Activated CD4-positive, alpha-beta memory T cell treated with anti-CD3 and anti-CD28 coated beads, Interleukin-2, amount 10 ng/mL, durations not matched to agents 7 days and 5 days (primary cell): Measurements from ENCODE around the gene SUMO4. TPM values are rescaled to one million over a fixed set of nuclear protein-coding genes. Genes with fewer than 3 reads are reported as not detected.

ENCODE experiments used
- CTCF ChIA-PET: fragments of 350-600 bp; sonication (Branson Sonifier 250); formaldehyde crosslinking; loops from one replicate; lab custom pipeline; 2021; ENCODE audit warnings: antibody characterized with exemption, inconsistent platforms; lab: Charles Lee
- POLR2A ChIA-PET: fragments of 350-600 bp; sonication (Branson Sonifier 250); formaldehyde crosslinking; loops from one replicate; lab custom pipeline; 2021; ENCODE audit warnings: antibody characterized with exemption; lab: Charles Lee
- DNase-seq: peaks from one replicate; pipeline ENCODE4 v3.0.0-alpha.2; 2020
- H3K27ac Mint-ChIP-seq: one replicate; pipeline ENCODE4 v1.8.0; 2021; ENCODE audit warnings: mild to moderate bottlenecking, mixed read lengths
- H3K27me3 Mint-ChIP-seq: one replicate; pipeline ENCODE4 v1.8.0; 2021; ENCODE audit warnings: mixed read lengths
- H3K36me3 Mint-ChIP-seq: one replicate; pipeline ENCODE4 v1.8.0; 2021; ENCODE audit warnings: low read depth, mixed read lengths
- H3K4me1 Mint-ChIP-seq: one replicate; pipeline ENCODE4 v1.8.0; 2021; ENCODE audit warnings: mixed read lengths
- H3K4me3 Mint-ChIP-seq: one replicate; pipeline ENCODE4 v1.8.0; 2021; ENCODE audit warnings: mild to moderate bottlenecking, mixed read lengths
- H3K9me3 Mint-ChIP-seq: one replicate; pipeline ENCODE4 v1.8.0; 2021; ENCODE audit warnings: mixed read lengths
- total RNA-seq, 2 experiments: library from RNA; stranded (reverse); gene quantifications; one replicate each; pipeline ENCODE4 v1.2.3, GENCODE V29; 2021

The SUMO4 gene
- total RNA-seq, 2 experiments from 2014 or later = 8.1 to 8.5 TPM

DNA sequence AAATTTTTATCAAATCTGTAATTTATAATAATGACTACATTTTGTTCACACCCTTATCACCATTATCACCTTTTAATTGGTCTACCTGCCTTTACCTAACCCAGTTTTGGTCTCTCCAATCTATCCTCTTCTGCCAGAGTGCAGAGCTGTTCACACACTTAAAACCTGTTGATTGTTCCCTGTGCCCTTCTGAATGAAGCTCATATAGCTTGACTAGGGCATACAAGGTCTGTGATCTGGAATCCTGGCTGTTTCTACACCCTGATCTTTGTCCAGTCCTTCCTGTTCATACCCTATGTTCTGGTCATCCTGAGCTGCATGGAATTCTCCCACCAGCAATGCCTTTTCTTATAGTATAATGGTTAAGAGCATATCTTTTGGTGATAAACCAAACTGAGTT lies 28.9 kb upstream of the SUMO4 start:
- Mint-ChIP-seq H3K4me3 (no peak overlapping the region), H3K4me1 (peaks cover 46% of the 10 kb centered on the region), H3K9me3 (no peaks in the 10 kb centered on the region), H3K27me3 (no peaks in the 10 kb centered on the region), H3K27ac (peak overlapping the region; percentile 0), H3K36me3 (peaks cover 53% of the 10 kb centered on the region)
- DNase-seq = no peak
- CTCF ChIA-PET = interaction anchor here (1.6 kb wide), 1 partner anchor 14 kb away, joined by 3 read pairs; no protein-coding TSS in a partner anchor
- POLR2A ChIA-PET = interaction anchor here (1.1 kb wide), 1 partner anchor 338 kb away, joined by 3 read pairs; no protein-coding TSS in a partner anchor

DNA sequence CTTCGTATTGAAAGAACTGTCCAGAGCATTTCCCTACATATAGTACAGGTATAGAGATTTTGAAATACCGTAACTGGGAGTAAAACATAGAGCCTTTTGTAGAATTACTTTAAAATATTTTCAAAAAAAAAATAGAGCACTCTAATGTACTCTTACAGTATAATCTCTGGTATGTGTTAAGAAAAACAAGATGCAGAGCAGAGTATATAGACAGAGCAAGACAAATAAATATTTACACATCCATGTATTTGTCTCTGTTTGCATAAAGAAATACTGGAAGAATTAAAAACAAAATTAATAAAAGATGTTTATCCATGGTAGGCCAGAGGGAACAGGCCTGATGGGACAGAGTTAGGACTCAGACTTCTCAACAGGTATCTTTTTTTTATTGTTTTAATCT lies 28.0 kb upstream of the SUMO4 start:
- Mint-ChIP-seq H3K9me3 (no peaks in the 10 kb centered on the region), H3K27ac (no peak overlapping the region), H3K4me3 (no peak overlapping the region), H3K27me3 (no peaks in the 10 kb centered on the region), H3K4me1 (peaks cover 53% of the 10 kb centered on the region), H3K36me3 (peaks cover 60% of the 10 kb centered on the region)
- ChIA-PET CTCF (interaction anchor here (1.0 to 1.6 kb wide), 2 partner anchors 13 to 27 kb away, joined by 3 read pairs; no protein-coding TSS in a partner anchor), POLR2A (no interaction called here)
- no peak for DNase-seq

DNA sequence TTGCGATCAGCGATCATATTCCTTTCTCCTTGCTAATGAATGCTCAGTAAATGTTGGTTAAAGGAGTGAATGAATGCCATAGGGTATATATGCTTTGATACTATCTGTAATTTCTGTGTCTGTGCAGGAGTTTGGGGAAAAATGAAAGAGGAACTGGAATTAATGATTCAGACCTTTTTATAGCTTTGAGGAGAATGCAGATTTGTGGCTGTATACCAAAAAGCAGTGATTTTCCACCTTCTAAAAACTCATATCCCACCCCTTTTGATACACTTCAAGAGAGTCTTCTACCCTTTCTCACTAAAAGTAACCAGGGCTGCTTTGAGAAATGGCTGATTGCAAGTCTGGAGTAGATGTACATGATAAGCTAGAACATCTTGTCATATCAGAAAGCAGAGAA lies 26.6 kb upstream of the SUMO4 start:
- Mint-ChIP-seq H3K4me3 (no peak overlapping the region), H3K27ac (peak overlapping the region; percentile 10), H3K9me3 (no peaks in the 10 kb centered on the region), H3K27me3 (no peaks in the 10 kb centered on the region), H3K4me1 (peaks cover 60% of the 10 kb centered on the region), H3K36me3 (peaks cover 70% of the 10 kb centered on the region)
- ChIA-PET POLR2A (no interaction called here), CTCF (no interaction called here)
- DNase-seq = no peak

DNA sequence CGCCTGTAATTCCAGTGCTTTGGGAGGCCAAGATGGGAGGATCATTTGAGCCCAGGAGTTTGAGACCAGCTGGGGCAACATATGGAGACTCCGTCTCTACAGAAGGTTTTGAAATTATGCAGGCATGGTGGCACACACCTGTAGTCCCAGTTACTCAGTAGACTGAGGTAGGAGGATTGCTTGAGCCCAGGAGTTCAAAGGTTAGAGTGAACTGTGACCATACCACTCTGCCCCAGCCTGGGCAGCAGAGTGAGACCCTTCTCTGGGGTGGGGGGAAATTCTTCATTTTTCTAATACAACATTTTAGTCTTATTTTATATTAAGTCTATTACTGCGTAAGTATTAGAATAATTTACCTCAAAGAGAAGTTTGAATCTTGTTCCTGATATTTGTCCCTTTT lies 20.1 kb upstream of the SUMO4 start:
- Mint-ChIP-seq H3K4me3 (no peak overlapping the region), H3K9me3 (no peaks in the 10 kb centered on the region), H3K27ac (no peak overlapping the region), H3K4me1 (peaks cover 61% of the 10 kb centered on the region), H3K36me3 (peaks cover 89% of the 10 kb centered on the region), H3K27me3 (no peaks in the 10 kb centered on the region)
- ChIA-PET POLR2A (no interaction called here), CTCF (interaction anchor here (1.5 kb wide), 1 partner anchor 295 kb away, joined by 6 read pairs; no protein-coding TSS in a partner anchor)
- DNase-seq = no peak

DNA sequence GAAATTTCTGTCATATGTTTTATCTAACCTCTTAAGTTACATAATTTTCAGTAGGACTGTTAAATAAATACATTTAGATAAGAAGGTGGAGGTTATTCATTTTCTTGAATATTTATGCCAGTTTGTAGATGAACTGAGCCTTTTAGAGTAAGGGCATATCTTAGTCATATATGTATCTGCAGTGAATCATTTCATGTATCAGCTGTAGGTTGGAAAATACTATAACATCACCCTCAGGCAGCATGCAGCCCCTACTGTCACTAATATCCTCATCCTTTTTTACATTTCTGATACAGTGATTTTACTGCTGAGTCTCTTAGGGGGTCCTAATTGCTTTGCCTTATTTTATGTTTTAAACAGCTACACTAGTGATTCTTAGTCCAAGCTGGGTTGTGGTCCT lies 19.5 kb upstream of the SUMO4 start:
- ChIA-PET CTCF (interaction anchor here (0.9 to 1.5 kb wide), 3 partner anchors 44 to 298 kb away, joined by 3 to 6 read pairs (median 3); no protein-coding TSS in a partner anchor), POLR2A (no interaction called here)

DNA sequence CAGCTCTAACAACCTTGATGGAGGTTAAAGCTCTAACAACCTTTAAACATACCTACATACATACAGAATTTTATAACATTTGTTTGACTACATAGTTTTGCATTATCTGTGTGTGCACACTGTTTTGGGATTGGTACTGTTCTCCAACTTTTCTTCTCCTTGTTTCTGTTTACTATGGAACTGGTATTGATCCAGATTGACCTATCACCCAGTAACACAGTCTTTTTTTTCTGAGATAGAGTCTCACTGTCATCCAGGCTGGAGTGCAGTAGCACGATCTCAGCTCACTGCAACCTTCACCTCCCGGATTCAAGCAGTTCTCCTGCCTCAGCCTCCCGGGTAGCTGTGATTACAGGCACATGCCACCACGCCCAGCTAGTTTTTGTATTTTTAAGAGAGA lies 16.7 kb upstream of the SUMO4 start:
- no peak overlapping the region for H3K4me3 Mint-ChIP-seq
- ChIA-PET CTCF (no interaction called here), POLR2A (interaction anchor here (0.8 to 1.3 kb wide), 4 partner anchors 11 to 301 kb away, joined by 3 to 4 read pairs (median 3); no protein-coding TSS in a partner anchor)
- DNase-seq = no peak
- H3K27me3 Mint-ChIP-seq = no peaks in the 10 kb centered on the region
- H3K36me3 Mint-ChIP-seq = peaks cover 97% of the 10 kb centered on the region
- no peak overlapping the region for H3K27ac Mint-ChIP-seq
- H3K4me1 Mint-ChIP-seq = peaks cover 66% of the 10 kb centered on the region
- peaks cover 18% of the 10 kb centered on the region for H3K9me3 Mint-ChIP-seq

More for the DNA sequence above, 19.5 kb upstream of the SUMO4 start:
- Mint-ChIP-seq H3K27ac (no peak overlapping the region), H3K9me3 (no peaks in the 10 kb centered on the region), H3K4me3 (no peak overlapping the region), H3K4me1 (peaks cover 61% of the 10 kb centered on the region), H3K36me3 (peaks cover 90% of the 10 kb centered on the region), H3K27me3 (no peaks in the 10 kb centered on the region)
- DNase-seq = no peak

DNA sequence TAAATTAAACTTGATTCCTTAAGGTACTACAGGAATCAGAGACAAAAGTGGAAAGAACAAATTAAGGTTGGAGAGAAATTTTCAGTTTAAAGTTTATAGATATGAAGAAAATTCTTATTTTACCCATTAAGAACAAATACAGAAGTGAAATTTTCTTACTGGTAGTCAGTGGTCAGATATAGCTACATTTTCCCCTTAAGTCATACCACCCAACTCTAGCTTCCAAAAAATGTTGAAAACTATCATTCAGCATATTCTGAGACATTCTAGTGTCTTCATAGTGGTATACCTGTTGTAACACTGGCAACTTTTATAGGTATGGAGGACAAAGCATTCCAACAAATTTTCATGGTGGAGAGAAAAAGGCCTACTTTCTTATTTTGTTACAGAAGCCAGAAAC lies 15.6 kb upstream of the SUMO4 start:
- Mint-ChIP-seq H3K4me1 (peaks cover 62% of the 10 kb centered on the region), H3K36me3 (peaks cover 94% of the 10 kb centered on the region), H3K9me3 (peaks cover 18% of the 10 kb centered on the region), H3K27ac (no peak overlapping the region), H3K27me3 (no peaks in the 10 kb centered on the region), H3K4me3 (no peak overlapping the region)
- ChIA-PET CTCF (interaction anchor here (1.3 to 1.6 kb wide), 2 partner anchors 13 to 59 kb away, joined by 3 read pairs; no protein-coding TSS in a partner anchor), POLR2A (interaction anchor here (1.4 kb wide), 1 partner anchor 300 kb away, joined by 3 read pairs; no protein-coding TSS in a partner anchor)
- DNase-seq = no peak

DNA sequence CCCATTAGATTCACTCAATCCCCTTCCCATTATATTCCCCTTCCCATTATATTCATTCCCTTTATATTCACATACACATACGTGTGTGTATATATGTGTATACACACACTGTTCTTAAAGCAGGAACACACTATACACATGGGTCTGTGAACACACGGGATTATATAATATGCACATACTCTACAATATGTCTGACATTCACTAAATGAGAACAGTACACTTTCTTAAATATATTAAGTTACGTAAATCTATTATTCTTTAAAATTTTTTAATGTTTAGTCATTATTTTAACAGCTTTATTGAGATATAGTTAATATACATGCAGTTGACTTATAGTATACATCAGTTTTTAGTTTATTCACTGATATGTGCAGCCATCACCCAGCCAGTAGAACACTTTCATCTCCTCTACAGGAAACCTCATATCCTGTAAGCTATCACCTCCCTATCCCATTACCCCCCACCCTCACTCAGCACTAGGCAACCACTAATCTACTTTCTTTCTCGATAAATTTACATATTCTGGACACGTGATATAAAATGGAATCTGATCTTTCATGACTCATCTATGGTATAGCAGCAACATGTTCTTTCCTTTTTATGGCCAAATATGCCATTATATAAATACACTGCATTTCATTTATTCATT lies 13.9 kb upstream of the SUMO4 start:
- no peaks in the 10 kb centered on the region for H3K27me3 Mint-ChIP-seq
- DNase-seq = no peak
- ChIA-PET CTCF (interaction anchor here (1.3 to 1.6 kb wide), 3 partner anchors 15 to 306 kb away, joined by 3 read pairs; no protein-coding TSS in a partner anchor), POLR2A (interaction anchor here (1.2 to 1.4 kb wide), 2 partner anchors 24 to 196 kb away, joined by 3 to 4 read pairs; no protein-coding TSS in a partner anchor)
- no peak overlapping the region for H3K4me3 Mint-ChIP-seq
- peaks cover 68% of the 10 kb centered on the region for H3K4me1 Mint-ChIP-seq
- peaks cover 18% of the 10 kb centered on the region for H3K9me3 Mint-ChIP-seq
- peak overlapping the region; percentile 41 for H3K27ac Mint-ChIP-seq
- peaks cover 92% of the 10 kb centered on the region for H3K36me3 Mint-ChIP-seq

DNA sequence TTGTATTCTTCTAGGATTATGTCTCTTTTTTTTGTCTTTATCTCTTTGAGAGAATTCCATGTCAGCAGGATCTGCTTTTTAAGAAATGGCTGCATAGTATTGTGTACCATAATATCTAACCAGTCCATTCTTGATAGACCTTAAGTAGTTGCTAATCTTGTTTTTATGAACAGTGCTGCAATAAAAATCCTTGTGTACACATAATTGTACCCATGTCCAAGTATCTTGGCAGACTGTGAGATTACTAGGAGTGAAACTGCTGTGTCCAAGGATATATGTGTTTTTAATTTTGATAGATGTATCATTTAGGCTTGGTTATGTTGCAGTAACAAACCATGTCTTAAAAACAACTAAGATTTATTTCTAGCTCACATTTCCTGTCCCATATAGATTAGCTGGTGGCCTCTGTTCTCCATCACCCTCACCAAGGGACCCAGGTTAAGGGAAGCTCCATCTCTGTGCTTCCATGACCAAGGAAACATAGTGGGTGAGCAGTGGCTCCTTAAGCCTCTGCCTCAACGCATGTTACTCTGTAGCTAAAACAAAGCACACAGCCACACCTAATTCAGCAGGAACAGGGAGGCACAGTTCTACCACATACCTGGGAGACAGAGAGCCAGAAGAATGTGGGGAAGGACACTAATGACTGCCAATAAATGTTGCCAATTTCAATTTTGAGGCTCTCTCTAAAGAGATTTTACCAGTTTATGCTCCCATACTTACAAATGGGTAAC lies 12.1 kb upstream of the SUMO4 start:
- Mint-ChIP-seq H3K9me3 (peaks cover 18% of the 10 kb centered on the region), H3K36me3 (peaks cover 90% of the 10 kb centered on the region), H3K4me1 (peaks cover 76% of the 10 kb centered on the region), H3K4me3 (no peak overlapping the region), H3K27me3 (no peaks in the 10 kb centered on the region), H3K27ac (no peak overlapping the region)
- ChIA-PET CTCF (interaction anchor here (1.1 to 1.5 kb wide), 2 partner anchors 11 to 126 kb away, joined by 3 to 4 read pairs; no protein-coding TSS in a partner anchor), POLR2A (interaction anchor here (1.0 kb wide), 1 partner anchor 55 kb away, joined by 3 read pairs; no protein-coding TSS in a partner anchor)
- no peak for DNase-seq

DNA sequence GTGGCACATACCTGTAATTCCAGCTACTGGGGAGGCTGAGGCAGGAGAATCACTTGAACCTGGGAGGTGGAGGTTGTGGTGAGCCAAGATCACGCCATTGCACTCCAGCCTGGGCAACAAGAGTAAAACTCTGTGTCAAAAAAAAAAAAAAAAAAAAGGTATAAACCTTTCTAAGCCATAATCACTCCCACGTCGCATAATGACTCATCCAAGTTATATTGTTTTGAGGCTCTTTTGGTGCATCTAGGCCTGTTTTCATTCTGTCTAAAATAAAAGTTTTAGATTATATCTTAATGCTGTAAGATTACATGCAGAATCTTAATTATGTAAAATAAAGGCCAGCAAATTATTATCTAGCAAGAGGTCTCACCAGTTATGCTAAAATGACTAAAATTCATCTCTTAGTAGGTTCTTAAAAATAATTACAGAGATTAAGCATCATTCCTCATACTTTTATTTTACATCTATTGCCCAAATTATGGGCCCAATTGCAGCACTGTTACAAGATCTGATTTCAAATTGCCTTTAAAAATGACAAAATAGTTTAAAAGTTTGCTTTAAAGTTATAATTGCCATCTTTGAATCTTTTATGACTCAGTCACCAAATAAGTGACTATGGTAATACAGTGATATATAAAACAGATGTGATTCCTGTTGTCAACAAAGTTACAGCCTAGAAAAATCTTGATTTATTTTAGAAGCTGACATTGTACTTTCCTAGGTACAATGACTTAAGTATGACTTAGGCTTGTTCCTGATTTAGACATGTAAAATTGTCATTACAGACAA lies 10.4 kb upstream of the SUMO4 start:
- no peak for DNase-seq

DNA sequence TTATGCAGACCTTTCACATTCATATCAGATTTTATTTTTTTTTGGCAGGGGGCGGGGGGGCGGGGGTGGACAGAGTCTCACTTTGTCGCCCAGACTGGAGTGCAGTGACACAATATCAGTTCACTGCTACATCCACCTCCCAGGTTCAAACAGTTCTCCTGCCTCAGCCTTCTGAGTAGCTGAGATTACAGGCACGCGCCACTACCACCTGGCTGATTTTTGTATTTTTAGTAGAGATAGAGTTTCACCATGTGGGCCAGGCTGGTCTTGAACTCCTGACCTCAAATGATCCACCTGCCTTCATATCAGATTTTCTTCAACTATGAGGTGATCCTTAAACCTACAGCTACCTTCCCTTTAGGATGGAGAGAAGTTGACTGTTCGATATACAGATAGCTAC lies 8.0 kb upstream of the SUMO4 start:
- no peaks in the 10 kb centered on the region for H3K27me3 Mint-ChIP-seq
- peaks cover 92% of the 10 kb centered on the region for H3K36me3 Mint-ChIP-seq
- peak overlapping the region; percentile 17 for H3K27ac Mint-ChIP-seq
- DNase-seq = no peak
- ChIA-PET CTCF (interaction anchor here (0.9 to 1.2 kb wide), 2 partner anchors 14 to 26 kb away, joined by 3 read pairs; no protein-coding TSS in a partner anchor), POLR2A (interaction anchor here (0.5 to 1.4 kb wide), 2 partner anchors 22 to 307 kb away, joined by 3 to 4 read pairs; no protein-coding TSS in a partner anchor)
- H3K9me3 Mint-ChIP-seq = peaks cover 7% of the 10 kb centered on the region
- H3K4me3 Mint-ChIP-seq = no peak overlapping the region
- H3K4me1 Mint-ChIP-seq = peaks cover 80% of the 10 kb centered on the region

More for the DNA sequence above, 10.4 kb upstream of the SUMO4 start:
- H3K27me3 Mint-ChIP-seq = no peaks in the 10 kb centered on the region
- no peak overlapping the region for H3K4me3 Mint-ChIP-seq
- ChIA-PET CTCF (interaction anchor here (1.5 kb wide), 1 partner anchor 127 kb away, joined by 4 read pairs; no protein-coding TSS in a partner anchor), POLR2A (no interaction called here)
- peaks cover 90% of the 10 kb centered on the region for H3K36me3 Mint-ChIP-seq
- peaks cover 80% of the 10 kb centered on the region for H3K4me1 Mint-ChIP-seq
- no peak overlapping the region for H3K27ac Mint-ChIP-seq
- peaks cover 18% of the 10 kb centered on the region for H3K9me3 Mint-ChIP-seq

DNA sequence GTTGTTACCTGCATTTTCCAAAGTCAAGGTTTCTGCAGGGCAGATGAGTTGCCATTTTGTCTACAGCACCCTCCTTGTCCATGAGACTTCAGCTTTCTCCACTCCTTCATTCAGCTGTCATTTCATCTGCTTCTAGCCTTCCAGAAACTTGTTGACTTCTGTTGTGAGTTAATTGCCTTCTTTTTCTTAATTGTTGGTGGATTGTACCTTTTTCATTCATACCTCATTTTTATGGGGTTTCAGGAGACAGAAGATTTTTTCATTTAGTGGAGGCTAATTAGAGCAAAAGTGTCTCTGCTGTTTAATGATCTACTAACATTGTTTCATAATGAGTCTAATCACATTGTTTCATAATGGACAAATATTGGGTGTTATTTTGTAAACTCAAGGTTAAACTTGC lies 7.5 kb upstream of the SUMO4 start:
- Mint-ChIP-seq H3K36me3 (peaks cover 92% of the 10 kb centered on the region), H3K4me3 (no peak overlapping the region), H3K27me3 (no peaks in the 10 kb centered on the region), H3K9me3 (peaks cover 4% of the 10 kb centered on the region), H3K4me1 (peaks cover 79% of the 10 kb centered on the region), H3K27ac (peak overlapping the region; percentile 17)
- CTCF ChIA-PET = interaction anchor here (0.9 to 1.2 kb wide), 2 partner anchors 14 to 27 kb away, joined by 3 read pairs; no protein-coding TSS in a partner anchor
- POLR2A ChIA-PET = interaction anchor here (0.5 to 1.6 kb wide), 4 partner anchors 10 to 307 kb away, joined by 3 to 4 read pairs (median 4); no protein-coding TSS in a partner anchor
- DNase-seq = no peak
